Sciatic nerve (tissue), 2 donors: ENCODE data around the gene GGT6. TPM values are rescaled to one million over a fixed set of nuclear protein-coding genes. Genes with fewer than 3 reads are reported as not detected.
A peak's percentile ranks its signal among the peaks of the same experiment; 100 is the strongest.
"Not testable (repeated sequence)": the region's sequence is repeated elsewhere in the genome, so short reads cannot be mapped to it uniquely, and the experiment has no call there.

Experiments
- ATAC-seq: fragments of 200-7000 bp; cut with Tn5 transposase; one replicate; pipeline ENCODE4 v1.9.1; 2020; ENCODE audit warnings: mild to moderate bottlenecking, moderate library complexity
- DNase-seq: peaks from one replicate; pipeline ENCODE4 v3.0.0-alpha.2; 2020; ENCODE audit warnings: low spot score
- intact Hi-C: fragments of 100-400 bp; cut with DNase I; formaldehyde crosslinking; loops from one replicate; pipeline ENCODE4 v1.14.2; 2022
- total RNA-seq: library from RNA; stranded (reverse); fragmentation: NEBNext Ultra II Directional; extraction: Animal tissue kit (Norgen Biotek cat#: 25700); gene quantifications from one replicate; pipeline ENCODE4 v1.2.1, GENCODE V29; 2021
- donor health status: DM: no; HTN: no; CAD: no.
- donor health status: DM: no; HTN: no; CAD: no.

Gene GGT6
- not detected for total RNA-seq

GRCh38 chr17:4560421-4560820 lies at the start of gene GGT6:
Gene GGT6, minus strand, starts transcription at chr17:4560577. Its CDS starts 56 bp downstream, at chr17:4560521.
- DNase-seq = no peak
- ATAC-seq = no peak
- intact Hi-C loops = loop anchor here (10.0 kb wide), 1 partner anchor 64 kb away; no protein-coding TSS in a partner anchor

GRCh38 chr17:4610162-4610561 lies 49.8 kb upstream of the GGT6 start:
- intact Hi-C loops = no loop called here
- no peak for ATAC-seq
- no peak for DNase-seq

GRCh38 chr17:4609761-4610160 lies 49.4 kb upstream of the GGT6 start:
- intact Hi-C loops = no loop called here
- ATAC-seq (no peak), DNase-seq (no peak)

- intact Hi-C loops = no loop called here
- peak; percentile 79 for DNase-seq
- ATAC-seq = peak; percentile 71
These were observed 47.4 kb upstream of the GGT6 start for GRCh38 chr17:4607773-4608187.

- intact Hi-C loops = no loop called here
- no peak for DNase-seq
- peak; percentile 56 for ATAC-seq
These were observed 46.9 kb upstream of the GGT6 start for GRCh38 chr17:4607261-4607741.

- ATAC-seq (peak; percentile 75), DNase-seq (no peak)
- intact Hi-C loops = no loop called here
These were observed 45.4 kb upstream of the GGT6 start for GRCh38 chr17:4605826-4606225.

- DNase-seq, ATAC-seq, intact Hi-C loops: not testable (repeated sequence)
These were observed 44.4 kb upstream of the GGT6 start for GRCh38 chr17:4604736-4605135.

- DNase-seq (no peak), ATAC-seq (peak; percentile 33)
- intact Hi-C loops = no loop called here
These were observed 43.8 kb upstream of the GGT6 start for GRCh38 chr17:4604111-4604644.

- ATAC-seq (no peak), DNase-seq (no peak)
- intact Hi-C loops = no loop called here
These were observed 41.7 kb upstream of the GGT6 start for GRCh38 chr17:4602041-4602440.

- DNase-seq (no peak), ATAC-seq (no peak)
- intact Hi-C loops = no loop called here
These were observed 40.9 kb upstream of the GGT6 start for GRCh38 chr17:4601326-4601725.

GRCh38 chr17:4600563-4600962 lies 40.2 kb upstream of the GGT6 start:
- intact Hi-C loops = no loop called here
- ATAC-seq (no peak), DNase-seq (no peak)

GRCh38 chr17:4599505-4600281 lies 39.3 kb upstream of the GGT6 start:
- intact Hi-C loops = no loop called here
- no peak for DNase-seq
- ATAC-seq = peak; percentile 58

GRCh38 chr17:4598776-4599504 lies 38.6 kb upstream of the GGT6 start:
- intact Hi-C loops = no loop called here
- DNase-seq = no peak
- peak; percentile 79 for ATAC-seq

- intact Hi-C loops = no loop called here
- DNase-seq (no peak), ATAC-seq (no peak)
These were observed 37.6 kb upstream of the GGT6 start for GRCh38 chr17:4597975-4598374.

GRCh38 chr17:4596636-4597380 lies 36.4 kb upstream of the GGT6 start:
- intact Hi-C loops = no loop called here
- no peak for DNase-seq
- ATAC-seq = no peak

- ATAC-seq, DNase-seq, intact Hi-C loops: not testable (repeated sequence)
These were observed 35.4 kb upstream of the GGT6 start for GRCh38 chr17:4595685-4596342.

GRCh38 chr17:4594931-4595684 lies 34.7 kb upstream of the GGT6 start:
- DNase-seq (no peak), ATAC-seq (no peak)
- intact Hi-C loops = no loop called here

GRCh38 chr17:4594406-4594805 lies 34.0 kb upstream of the GGT6 start:
- intact Hi-C loops = no loop called here
- no peak for ATAC-seq

More at GRCh38 chr17:4594406-4594805, 34.0 kb upstream of the GGT6 start:
- no peak for DNase-seq
